HEK293 (cell line): ENCODE data around the gene TWF2.

Source experiments
- CTCF ChIA-PET: fragments of 350-600 bp; formaldehyde crosslinking; extraction: SDS; loops from one replicate; lab custom pipeline; 2021; ENCODE audit warnings: antibody characterized with exemption; lab: Yijun Ruan, JAX
- POLR2A ChIA-PET: fragments of 300-600 bp; formaldehyde crosslinking; extraction: SDS; loops from one replicate; lab custom pipeline; 2020; ENCODE audit warnings: antibody characterized with exemption, inconsistent platforms; lab: Yijun Ruan, JAX
- H3K27ac ChIP-seq: fragments of 200-500 bp; sonication (Bioruptor generic); 2 replicates; pipeline ENCODE4 v1.5.1; 2014; ENCODE audit warnings: low read depth, low read length, control low read depth, inconsistent platforms; ENCODE audit errors: extremely low read depth
- H3K36me3 ChIP-seq, 2 experiments: fragments of 200-500 bp in 1 of 2; sonication (Bioruptor generic) in 1 of 2; 1 replicate in 1 of 2; 2 replicates in 1 of 2; pipeline ENCODE4 v1.5.1; 2014 to 2017; ENCODE audit warnings: inconsistent platforms in 2 of 2, low read length in 2 of 2; ENCODE audit not compliant: control insufficient read depth in 2 of 2, insufficient read depth in 1 of 2
- H3K4me1 ChIP-seq: fragments of 200-500 bp; sonication (Bioruptor generic); 2 replicates; pipeline ENCODE4 v1.5.1; 2014; ENCODE audit warnings: mild to moderate bottlenecking, low read length, inconsistent platforms; ENCODE audit not compliant: control insufficient read depth, insufficient read depth
- H3K4me3 ChIP-seq: 2 replicates; pipeline ENCODE4 v1.5.1; 2011; ENCODE audit warnings: low read depth, mild to moderate bottlenecking, control low read depth, low read length, moderate library complexity
- H3K9me3 ChIP-seq: fragments of 200-500 bp; sonication (Bioruptor generic); 2 replicates; pipeline ENCODE4 v1.5.1; 2014; ENCODE audit warnings: low read depth, low read length, inconsistent platforms; ENCODE audit not compliant: control insufficient read depth, insufficient read depth
- BCL11B ChIP-seq: fragments of 450-650 bp; formaldehyde crosslinking; IDR thresholded peaks from 2 replicates; pipeline ENCODE4 v1.5.1; 2016; ENCODE audit warnings: low read depth, missing biosample characterization, missing genetic modification characterization
- IKZF3 ChIP-seq: fragments of 450-650 bp; IDR thresholded peaks from 2 replicates; pipeline ENCODE4 v1.5.0; 2018; ENCODE audit warnings: missing biosample characterization, mild to moderate bottlenecking, missing genetic modification characterization, moderate library complexity
- YY1 ChIP-seq: fragments of 450-650 bp; formaldehyde crosslinking; IDR thresholded peaks from 2 replicates; pipeline ENCODE4 v1.5.1; 2018; ENCODE audit warnings: missing biosample characterization, missing genetic modification characterization
- ZBTB49 ChIP-seq: fragments of 450-650 bp; formaldehyde crosslinking; IDR thresholded peaks from 2 replicates; pipeline ENCODE4 v1.5.1; 2016; ENCODE audit warnings: missing biosample characterization, missing genetic modification characterization, low read depth
- ZEB2 ChIP-seq: fragments of 450-650 bp; formaldehyde crosslinking; IDR thresholded peaks from 2 replicates; pipeline ENCODE4 v1.5.1; 2016; ENCODE audit warnings: missing biosample characterization, missing genetic modification characterization
- ZNF146 ChIP-seq: fragments of 450-650 bp; formaldehyde crosslinking; IDR thresholded peaks from 2 replicates; pipeline ENCODE4 v1.5.1; 2016; ENCODE audit warnings: missing biosample characterization, missing genetic modification characterization
- ZNF18 ChIP-seq: fragments of 450-650 bp; formaldehyde crosslinking; IDR thresholded peaks from 2 replicates; pipeline ENCODE4 v1.5.1; 2016; ENCODE audit warnings: missing biosample characterization, missing genetic modification characterization
- ZNF350 ChIP-seq: fragments of 450-650 bp; formaldehyde crosslinking; IDR thresholded peaks from 2 replicates; pipeline ENCODE4 v1.5.0; 2017; ENCODE audit warnings: missing biosample characterization, mild to moderate bottlenecking, missing genetic modification characterization
- ZNF366 ChIP-seq: fragments of 450-650 bp; formaldehyde crosslinking; conservative IDR thresholded peaks from 2 replicates; pipeline ENCODE4 v1.5.1; 2016; ENCODE audit warnings: missing biosample characterization, missing genetic modification characterization
- ZNF398 ChIP-seq: fragments of 450-650 bp; formaldehyde crosslinking; IDR thresholded peaks from 2 replicates; pipeline ENCODE4 v1.5.1; 2017; ENCODE audit warnings: missing biosample characterization, missing genetic modification characterization
- ZNF426 ChIP-seq: fragments of 450-650 bp; formaldehyde crosslinking; IDR thresholded peaks from 2 replicates; pipeline ENCODE4 v1.5.1; 2017; ENCODE audit warnings: missing biosample characterization, missing genetic modification characterization, mild to moderate bottlenecking, inconsistent platforms, moderate library complexity
- ZNF529 ChIP-seq: fragments of 450-650 bp; formaldehyde crosslinking; IDR thresholded peaks from 2 replicates; pipeline ENCODE4 v1.5.1; 2017; ENCODE audit warnings: missing genetic modification characterization, missing biosample characterization; ENCODE audit not compliant: insufficient replicate concordance
- ZNF621 ChIP-seq: fragments of 450-650 bp; formaldehyde crosslinking; IDR thresholded peaks from 2 replicates; pipeline ENCODE4 v1.5.1; 2017; ENCODE audit warnings: missing biosample characterization, missing genetic modification characterization
- ZNF701 ChIP-seq: fragments of 450-650 bp; formaldehyde crosslinking; IDR thresholded peaks from 2 replicates; pipeline ENCODE4 v1.5.1; 2016; ENCODE audit warnings: missing biosample characterization, missing genetic modification characterization
- TF ChIP-seq, protein P1 (sequence below): fragments of 450-650 bp; formaldehyde crosslinking; IDR thresholded peaks from 2 replicates; pipeline ENCODE4 v1.5.1; 2016; ENCODE audit warnings: missing biosample characterization, missing genetic modification characterization
- TF ChIP-seq, protein P2 (sequence below): fragments of 450-650 bp; formaldehyde crosslinking; IDR thresholded peaks from 2 replicates; pipeline ENCODE4 v1.5.1; 2016; ENCODE audit warnings: missing biosample characterization, missing genetic modification characterization
- TF ChIP-seq, protein P3 (sequence below): fragments of 450-650 bp; formaldehyde crosslinking; IDR thresholded peaks from 2 replicates; pipeline ENCODE4 v1.5.1; 2016; ENCODE audit warnings: missing biosample characterization, missing genetic modification characterization

Gene TWF2

GRCh38 chr3:52237006-52237656 lies 1.8 kb downstream of the TWF2 start:
- 0 out of 2 replicates have a peak, but pooled peaks have one; percentile 25 for TF ChIP-seq ZNF398 (tag by site-specific recombination)
- no peak for TF ChIP-seq ZNF426 (tag by site-specific recombination)
- TF ChIP-seq, protein P1, sequence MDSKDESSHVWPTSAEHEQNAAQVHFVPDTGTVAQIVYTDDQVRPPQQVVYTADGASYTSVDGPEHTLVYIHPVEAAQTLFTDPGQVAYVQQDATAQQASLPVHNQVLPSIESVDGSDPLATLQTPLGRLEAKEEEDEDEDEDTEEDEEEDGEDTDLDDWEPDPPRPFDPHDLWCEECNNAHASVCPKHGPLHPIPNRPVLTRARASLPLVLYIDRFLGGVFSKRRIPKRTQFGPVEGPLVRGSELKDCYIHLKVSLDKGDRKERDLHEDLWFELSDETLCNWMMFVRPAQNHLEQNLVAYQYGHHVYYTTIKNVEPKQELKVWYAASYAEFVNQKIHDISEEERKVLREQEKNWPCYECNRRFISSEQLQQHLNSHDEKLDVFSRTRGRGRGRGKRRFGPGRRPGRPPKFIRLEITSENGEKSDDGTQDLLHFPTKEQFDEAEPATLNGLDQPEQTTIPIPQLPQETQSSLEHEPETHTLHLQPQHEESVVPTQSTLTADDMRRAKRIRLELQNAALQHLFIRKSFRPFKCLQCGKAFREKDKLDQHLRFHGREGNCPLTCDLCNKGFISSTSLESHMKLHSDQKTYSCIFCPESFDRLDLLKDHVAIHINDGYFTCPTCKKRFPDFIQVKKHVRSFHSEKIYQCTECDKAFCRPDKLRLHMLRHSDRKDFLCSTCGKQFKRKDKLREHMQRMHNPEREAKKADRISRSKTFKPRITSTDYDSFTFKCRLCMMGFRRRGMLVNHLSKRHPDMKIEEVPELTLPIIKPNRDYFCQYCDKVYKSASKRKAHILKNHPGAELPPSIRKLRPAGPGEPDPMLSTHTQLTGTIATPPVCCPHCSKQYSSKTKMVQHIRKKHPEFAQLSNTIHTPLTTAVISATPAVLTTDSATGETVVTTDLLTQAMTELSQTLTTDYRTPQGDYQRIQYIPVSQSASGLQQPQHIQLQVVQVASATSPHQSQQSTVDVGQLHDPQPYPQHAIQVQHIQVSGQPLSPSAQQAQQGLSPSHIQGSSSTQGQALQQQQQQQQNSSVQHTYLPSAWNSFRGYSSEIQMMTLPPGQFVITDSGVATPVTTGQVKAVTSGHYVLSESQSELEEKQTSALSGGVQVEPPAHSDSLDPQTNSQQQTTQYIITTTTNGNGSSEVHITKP (tag by site-specific recombination) = 0 out of 2 replicates have a peak, but pooled peaks have one; percentile 8
- Histone ChIP-seq H3K27ac (no peak overlapping the region), H3K36me3 (peaks cover 0 to 12% of the 10 kb centered on the region in 2 experiments; a peak in 1 of 3 replicates), H3K9me3 (no peaks in the 10 kb centered on the region), H3K4me1 (no peaks in the 10 kb centered on the region), H3K4me3 (no peak overlapping the region)
- POLR2A ChIA-PET = interaction anchor here (0.8 to 1.0 kb wide), 2 partner anchors 9 to 23 kb away, joined by 3 read pairs; partner anchors contain the start of gene PPM1M
- CTCF ChIA-PET = interaction anchor here (0.7 to 3.2 kb wide), 6 partner anchors 8 to 236 kb away, joined by 3 to 11 read pairs (median 3); no protein-coding TSS in a partner anchor

- Histone ChIP-seq H3K9me3 (no peaks in the 10 kb centered on the region), H3K4me3 (no peak overlapping the region), H3K36me3 (peaks cover 0 to 15% of the 10 kb centered on the region in 2 experiments; a peak in 1 of 3 replicates), H3K27ac (no peak overlapping the region), H3K4me1 (no peaks in the 10 kb centered on the region)
- POLR2A ChIA-PET = interaction anchor here (0.7 kb wide), 1 partner anchor 100 kb away, joined by 3 read pairs; no protein-coding TSS in a partner anchor
- CTCF ChIA-PET = interaction anchor here (0.6 to 3.2 kb wide), 4 partner anchors 12 to 103 kb away, joined by 3 to 23 read pairs (median 7); no protein-coding TSS in a partner anchor
- TF ChIP-seq IKZF3 (tag by site-specific recombination) = no peak
- TF ChIP-seq, protein P2, sequence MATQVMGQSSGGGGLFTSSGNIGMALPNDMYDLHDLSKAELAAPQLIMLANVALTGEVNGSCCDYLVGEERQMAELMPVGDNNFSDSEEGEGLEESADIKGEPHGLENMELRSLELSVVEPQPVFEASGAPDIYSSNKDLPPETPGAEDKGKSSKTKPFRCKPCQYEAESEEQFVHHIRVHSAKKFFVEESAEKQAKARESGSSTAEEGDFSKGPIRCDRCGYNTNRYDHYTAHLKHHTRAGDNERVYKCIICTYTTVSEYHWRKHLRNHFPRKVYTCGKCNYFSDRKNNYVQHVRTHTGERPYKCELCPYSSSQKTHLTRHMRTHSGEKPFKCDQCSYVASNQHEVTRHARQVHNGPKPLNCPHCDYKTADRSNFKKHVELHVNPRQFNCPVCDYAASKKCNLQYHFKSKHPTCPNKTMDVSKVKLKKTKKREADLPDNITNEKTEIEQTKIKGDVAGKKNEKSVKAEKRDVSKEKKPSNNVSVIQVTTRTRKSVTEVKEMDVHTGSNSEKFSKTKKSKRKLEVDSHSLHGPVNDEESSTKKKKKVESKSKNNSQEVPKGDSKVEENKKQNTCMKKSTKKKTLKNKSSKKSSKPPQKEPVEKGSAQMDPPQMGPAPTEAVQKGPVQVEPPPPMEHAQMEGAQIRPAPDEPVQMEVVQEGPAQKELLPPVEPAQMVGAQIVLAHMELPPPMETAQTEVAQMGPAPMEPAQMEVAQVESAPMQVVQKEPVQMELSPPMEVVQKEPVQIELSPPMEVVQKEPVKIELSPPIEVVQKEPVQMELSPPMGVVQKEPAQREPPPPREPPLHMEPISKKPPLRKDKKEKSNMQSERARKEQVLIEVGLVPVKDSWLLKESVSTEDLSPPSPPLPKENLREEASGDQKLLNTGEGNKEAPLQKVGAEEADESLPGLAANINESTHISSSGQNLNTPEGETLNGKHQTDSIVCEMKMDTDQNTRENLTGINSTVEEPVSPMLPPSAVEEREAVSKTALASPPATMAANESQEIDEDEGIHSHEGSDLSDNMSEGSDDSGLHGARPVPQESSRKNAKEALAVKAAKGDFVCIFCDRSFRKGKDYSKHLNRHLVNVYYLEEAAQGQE (tag by site-specific recombination) = no peak
- TF ChIP-seq ZNF529 (tag by site-specific recombination) = no peak
- TF ChIP-seq ZNF350 (tag by site-specific recombination) = no peak
- TF ChIP-seq ZBTB49 (tag by site-specific recombination) = no peak
- TF ChIP-seq YY1 (tag by site-specific recombination) = no peak
- no peak for TF ChIP-seq ZNF701 (tag by site-specific recombination)
- TF ChIP-seq ZNF146 (tag by site-specific recombination) = no peak
- TF ChIP-seq, protein P3, sequence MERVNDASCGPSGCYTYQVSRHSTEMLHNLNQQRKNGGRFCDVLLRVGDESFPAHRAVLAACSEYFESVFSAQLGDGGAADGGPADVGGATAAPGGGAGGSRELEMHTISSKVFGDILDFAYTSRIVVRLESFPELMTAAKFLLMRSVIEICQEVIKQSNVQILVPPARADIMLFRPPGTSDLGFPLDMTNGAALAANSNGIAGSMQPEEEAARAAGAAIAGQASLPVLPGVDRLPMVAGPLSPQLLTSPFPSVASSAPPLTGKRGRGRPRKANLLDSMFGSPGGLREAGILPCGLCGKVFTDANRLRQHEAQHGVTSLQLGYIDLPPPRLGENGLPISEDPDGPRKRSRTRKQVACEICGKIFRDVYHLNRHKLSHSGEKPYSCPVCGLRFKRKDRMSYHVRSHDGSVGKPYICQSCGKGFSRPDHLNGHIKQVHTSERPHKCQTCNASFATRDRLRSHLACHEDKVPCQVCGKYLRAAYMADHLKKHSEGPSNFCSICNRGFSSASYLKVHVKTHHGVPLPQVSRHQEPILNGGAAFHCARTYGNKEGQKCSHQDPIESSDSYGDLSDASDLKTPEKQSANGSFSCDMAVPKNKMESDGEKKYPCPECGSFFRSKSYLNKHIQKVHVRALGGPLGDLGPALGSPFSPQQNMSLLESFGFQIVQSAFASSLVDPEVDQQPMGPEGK = no peak
- TF ChIP-seq ZNF18 (tag by site-specific recombination) = no peak
- TF ChIP-seq ZNF621 = no peak
- TF ChIP-seq ZNF366 (tag by site-specific recombination) = no peak
- TF ChIP-seq BCL11B (tag by site-specific recombination) = no peak
- no peak for TF ChIP-seq ZEB2 (tag by site-specific recombination)
Observed at GRCh38 chr3:52236424-52236886, 2.5 kb downstream of the TWF2 start.
